SKM-1 (cell line): ENCODE results near the gene GDAP1L1.
A peak's percentile ranks its signal among the peaks of the same experiment; 100 is the strongest.

Experiments used
- DNase-seq: peaks from one replicate; lab custom pipeline; 2025; ENCODE audit not compliant: unreplicated experiment; lab: John Stamatoyannopoulos, UW

GDAP1L1 gene

GRCh38 chr20:44247131-44247571, at the start of gene GDAP1L1:
TSS of gene GDAP1L1 (plus strand) at chr20:44247308. CDS start at chr20:44247335, 27 bp downstream.
- no peak for DNase-seq

GRCh38 chr20:44198872-44199271, 48.2 kb upstream of the GDAP1L1 start:
- no peak for DNase-seq

GRCh38 chr20:44199877-44200276, 47.2 kb upstream of the GDAP1L1 start:
- DNase-seq, result no peak

DNA sequence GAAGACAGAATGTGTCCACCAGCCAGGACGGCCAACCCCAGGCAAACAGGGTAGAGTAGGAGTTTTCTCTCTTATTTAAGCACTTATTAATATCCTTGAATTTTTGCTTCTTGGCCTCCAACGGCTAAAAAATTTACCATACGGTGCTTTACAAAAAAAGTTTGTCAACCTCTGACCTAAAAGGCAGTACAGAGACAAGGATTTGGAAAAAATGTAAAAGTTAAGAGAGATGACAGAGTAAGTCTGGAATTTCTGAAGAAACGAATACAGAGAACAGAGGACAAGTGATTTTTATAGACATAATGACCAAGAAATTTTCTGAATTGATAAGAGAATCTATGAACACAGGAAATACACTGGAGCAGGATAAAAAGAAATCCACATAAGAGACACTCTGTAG, 46.7 kb upstream of the GDAP1L1 start:
- DNase-seq, result no peak

- DNase-seq, result no peak
These were observed 46.1 kb upstream of the GDAP1L1 start for GRCh38 chr20:44200983-44201382.

- DNase-seq, result no peak
These were observed 43.9 kb upstream of the GDAP1L1 start for GRCh38 chr20:44203161-44203560.

GRCh38 chr20:44204156-44204831, 42.8 kb upstream of the GDAP1L1 start:
- no peak for DNase-seq

- DNase-seq, result no peak
These were observed 42.3 kb upstream of the GDAP1L1 start for GRCh38 chr20:44204832-44205215.

GRCh38 chr20:44206132-44206531, 41.0 kb upstream of the GDAP1L1 start:
- no peak for DNase-seq

GRCh38 chr20:44207126-44207723, 39.9 kb upstream of the GDAP1L1 start:
- DNase-seq, result no peak

DNA sequence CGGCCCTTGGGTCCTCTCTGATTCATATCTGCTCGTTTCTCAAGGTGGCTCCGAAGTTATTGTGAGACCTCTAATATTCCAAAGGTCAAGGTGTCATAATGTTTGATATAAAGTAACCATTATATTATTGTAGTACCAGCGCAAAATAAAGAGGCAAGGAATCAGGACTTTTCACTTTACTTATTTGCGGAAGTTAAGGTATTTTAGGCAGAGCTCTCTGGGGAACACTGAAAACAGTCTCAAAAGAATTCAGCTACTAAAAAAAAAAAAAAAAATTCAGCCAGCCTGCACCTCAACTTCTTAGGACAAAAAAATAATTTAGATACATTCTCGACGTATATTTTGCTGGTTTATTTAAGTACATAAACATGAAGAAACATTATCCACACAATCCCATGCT, 38.9 kb upstream of the GDAP1L1 start:
- DNase-seq, result no peak

GRCh38 chr20:44208770-44209169, 38.3 kb upstream of the GDAP1L1 start:
- DNase-seq, result no peak

- no peak for DNase-seq
These were observed 37.3 kb upstream of the GDAP1L1 start for GRCh38 chr20:44209686-44210405.

DNA sequence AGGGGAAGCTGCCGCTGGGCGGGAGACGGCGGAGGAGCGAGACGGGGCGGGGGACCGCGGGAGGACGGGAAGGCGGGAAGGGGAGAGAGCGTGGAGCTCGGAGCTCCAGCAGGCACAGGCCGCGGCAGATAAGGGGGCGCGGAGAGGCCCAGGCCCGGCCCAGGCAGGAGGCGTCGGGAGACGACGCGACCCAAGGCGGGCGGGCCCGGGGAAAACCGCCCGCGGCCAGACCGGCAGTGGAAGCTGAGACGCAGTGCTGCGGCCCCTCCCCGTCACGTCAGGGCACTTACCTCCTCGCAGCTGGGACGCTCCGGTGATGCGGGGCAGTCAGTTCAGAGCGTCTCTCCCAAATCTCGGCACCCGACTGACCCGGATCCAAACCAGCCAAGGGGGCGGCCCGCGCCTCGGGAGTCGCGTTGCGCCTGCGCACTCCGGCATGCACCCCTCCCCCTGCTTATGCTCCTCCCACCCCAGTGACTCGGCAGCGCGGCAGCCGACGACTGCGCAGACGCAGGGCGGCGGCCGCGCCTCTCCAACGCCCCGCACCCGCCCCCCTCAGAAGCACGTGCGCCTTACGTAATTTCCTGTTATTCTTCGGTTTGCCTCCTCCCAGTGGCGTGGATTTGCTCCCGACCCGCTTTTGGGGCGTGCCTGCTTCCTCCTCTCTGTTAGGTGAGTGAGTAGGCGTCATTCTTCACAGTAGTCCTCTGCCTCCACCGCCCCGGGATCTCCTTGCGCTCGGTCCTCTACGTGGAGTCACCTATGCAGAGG, 36.5 kb upstream of the GDAP1L1 start, which contains the start of gene OSER1:
Gene OSER1, minus strand, starts transcription at position 366 of the 771 bp plus-strand sequence. CDS start 3,814 bp downstream, outside the sequence.
- DNase-seq, result peak; percentile 94

GRCh38 chr20:44211177-44212039, 35.7 kb upstream of the GDAP1L1 start:
- no peak for DNase-seq

DNA sequence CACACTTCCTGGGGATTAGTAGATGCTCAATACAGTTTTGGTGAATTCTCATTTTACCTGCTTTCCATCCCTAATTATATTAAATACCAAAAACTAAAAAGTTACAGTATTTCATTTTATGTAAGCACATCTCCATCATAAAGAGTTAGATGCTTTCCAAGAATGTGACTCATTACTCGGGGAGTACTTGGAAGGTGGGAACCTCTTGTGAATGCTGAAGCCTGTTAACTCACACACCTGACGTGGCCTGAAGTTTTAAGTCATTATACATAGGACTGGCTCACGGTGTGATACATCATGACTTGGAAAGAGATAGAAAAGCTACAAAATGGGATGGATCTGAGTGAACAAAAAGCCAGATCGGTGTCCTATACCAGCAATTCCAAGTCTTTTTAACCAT, 34.3 kb upstream of the GDAP1L1 start:
- no peak for DNase-seq

DNA sequence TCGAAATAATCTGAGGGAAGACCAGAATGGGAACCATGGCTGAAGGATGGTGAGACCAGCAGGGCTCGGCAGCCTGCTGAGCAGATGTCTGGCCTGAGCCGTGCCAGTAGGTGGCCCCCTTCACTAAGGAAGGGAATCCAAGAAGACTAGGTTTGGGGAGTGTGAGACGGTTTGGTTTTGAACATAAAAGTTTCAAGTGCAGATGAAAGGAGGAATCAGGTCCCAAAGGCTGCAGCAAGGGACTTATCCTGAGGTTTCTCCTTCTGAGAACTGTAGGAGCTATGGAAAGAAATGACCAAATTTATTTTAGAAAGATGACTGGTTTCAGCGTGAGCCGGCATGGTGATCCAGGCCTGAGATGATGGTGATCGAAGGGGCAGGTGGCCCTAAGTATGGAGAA, 32.0 kb upstream of the GDAP1L1 start:
- peak; percentile 36 for DNase-seq

DNA sequence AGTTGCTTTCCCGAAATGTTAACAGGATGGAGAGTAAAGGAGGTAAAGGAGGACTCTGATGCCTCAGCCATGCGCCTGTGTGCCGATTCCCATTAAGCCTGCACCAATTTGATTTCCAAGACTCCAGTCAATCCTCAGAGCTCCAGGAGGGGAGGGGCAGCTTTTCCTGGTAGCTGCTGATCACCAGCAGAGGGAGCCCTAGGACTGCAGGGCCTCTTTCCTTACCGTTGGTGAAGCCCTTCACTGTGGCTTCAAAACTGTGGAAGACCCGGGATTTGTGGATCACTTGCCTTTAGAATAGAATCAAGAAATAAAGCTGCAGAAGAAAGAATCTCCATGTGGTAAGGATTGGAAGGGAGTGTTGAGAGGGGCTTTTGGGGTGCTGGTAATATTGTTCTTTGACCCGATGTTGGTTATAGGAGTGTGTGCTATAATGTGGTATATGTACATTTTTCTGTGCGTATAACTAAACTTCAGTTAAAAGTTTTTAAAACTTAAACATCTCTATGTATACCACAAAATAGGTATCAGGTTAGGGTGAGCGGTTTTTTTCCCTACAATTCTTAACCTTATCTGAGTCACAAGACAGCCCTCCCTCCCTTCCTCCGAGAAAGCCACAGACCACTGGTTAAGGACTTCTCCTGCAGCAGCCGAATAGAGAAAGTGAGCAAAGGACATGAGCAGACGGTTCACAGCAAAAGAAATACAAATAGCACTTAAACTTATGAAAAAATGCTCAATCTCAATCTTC, 29.6 kb upstream of the GDAP1L1 start:
- DNase-seq, result peak; percentile 29

DNA sequence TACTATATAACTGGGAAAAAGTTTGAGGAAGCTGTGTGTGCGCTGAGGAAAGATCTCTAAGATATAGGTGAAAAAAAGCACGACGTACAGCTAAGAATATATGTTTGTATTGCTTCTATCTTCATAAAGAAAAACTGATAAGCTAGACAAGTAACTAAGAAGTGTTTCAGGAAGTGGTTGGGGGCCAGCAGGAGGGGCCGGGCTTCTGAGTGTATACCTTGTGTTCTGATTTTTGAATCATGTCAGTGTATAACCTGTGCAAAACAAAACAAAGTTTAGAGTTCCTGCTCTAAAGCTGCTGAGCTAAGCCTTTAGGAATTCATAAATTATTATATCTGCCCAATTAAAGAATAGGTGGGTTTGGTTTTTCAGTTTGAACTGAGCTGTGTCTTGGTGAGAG, 28.7 kb upstream of the GDAP1L1 start:
- DNase-seq, result no peak
